Common myeloid progenitor, CD34-positive (primary cell): ENCODE data around the gene INTS7.
A peak's percentile ranks its signal among the peaks of the same experiment; 100 is the strongest.

Experiments used
- CTCF ChIA-PET: fragments of 350-600 bp; sonication (Branson Sonifier 250); formaldehyde crosslinking; loops from one replicate; lab custom pipeline; 2021; ENCODE audit warnings: antibody characterized with exemption; lab: Charles Lee
- POLR2A ChIA-PET: fragments of 350-600 bp; sonication (Branson Sonifier 250); formaldehyde crosslinking; loops from one replicate; lab custom pipeline; 2021; ENCODE audit warnings: antibody characterized with exemption; lab: Charles Lee
- DNase-seq, 3 donors: peaks; one replicate each; pipeline versions ENCODE4 v3.0.0 to v3.0.0-alpha.2; 2013
- H3K27ac ChIP-seq, 2 experiments: 1 replicate in 1 of 2; 2 replicates in 1 of 2; pipeline ENCODE4 v1.7.0; 2013; ENCODE audit warnings: inconsistent platforms in 2 of 2, low read length in 2 of 2, mild to moderate bottlenecking in 2 of 2, low read depth in 1 of 2, moderate library complexity in 1 of 2; ENCODE audit not compliant: severe bottlenecking in 2 of 2, insufficient read depth in 1 of 2, poor library complexity in 1 of 2
- H3K27me3 ChIP-seq, 5 experiments: replicated peaks in 2 of 5; 1 replicate in 3 of 5; 2 replicates in 2 of 5; pipeline versions ENCODE4 v1.6.1 to v1.7.0; 2013; ENCODE audit warnings: low read length in 4 of 5, mild to moderate bottlenecking in 2 of 5, moderate library complexity in 2 of 5, inconsistent platforms in 1 of 5; ENCODE audit not compliant: insufficient read depth in 5 of 5, control insufficient read depth in 4 of 5
- H3K36me3 ChIP-seq, 4 experiments: 1 replicate in 2 of 4; 2 replicates in 2 of 4; pipeline versions ENCODE4 v1.6.1 to v1.7.0; 2013; ENCODE audit warnings: low read length in 3 of 4, control low read depth in 1 of 4, mild to moderate bottlenecking in 1 of 4; ENCODE audit not compliant: control insufficient read depth in 4 of 4, insufficient read depth in 4 of 4
- H3K4me1 ChIP-seq, 4 experiments: 1 replicate in 3 of 4; 2 replicates in 1 of 4; pipeline versions ENCODE4 v1.6.1 to v1.7.1; 2013; ENCODE audit warnings: low read length in 3 of 4, mild to moderate bottlenecking in 3 of 4, control low read depth in 1 of 4, inconsistent platforms in 1 of 4, moderate library complexity in 1 of 4; ENCODE audit not compliant: control insufficient read depth in 4 of 4, insufficient read depth in 4 of 4; ENCODE audit errors: control extremely low read depth in 1 of 4
- H3K4me3 ChIP-seq, 7 experiments: 1 replicate in 4 of 7; 2 replicates in 3 of 7; pipeline versions ENCODE4 v1.5.1 to v1.7.0; 2013; ENCODE audit warnings: mild to moderate bottlenecking in 7 of 7, low read length in 6 of 7, moderate library complexity in 6 of 7, inconsistent platforms in 2 of 7, low read depth in 2 of 7, control low read depth in 1 of 7; ENCODE audit not compliant: insufficient read depth in 4 of 7, control insufficient read depth in 1 of 7; ENCODE audit errors: extremely low read depth in 1 of 7
- H3K9me3 ChIP-seq, 5 experiments: 1 replicate in 4 of 5; 2 replicates in 1 of 5; pipeline versions ENCODE4 v1.6.1 to v1.7.1; 2013; ENCODE audit warnings: low read length in 4 of 5, mild to moderate bottlenecking in 2 of 5, inconsistent platforms in 1 of 5, low read depth in 1 of 5, moderate library complexity in 1 of 5; ENCODE audit not compliant: control insufficient read depth in 4 of 5, insufficient read depth in 2 of 5; ENCODE audit errors: control extremely low read depth in 1 of 5
- WGBS: methylation state at CpG from one replicate; pipeline ENCODE4 v1.1.5; 2013; ENCODE audit not compliant: insufficient coverage; 5-methylcytosine and 5-hydroxymethylcytosine counted together

The INTS7 gene

DNA sequence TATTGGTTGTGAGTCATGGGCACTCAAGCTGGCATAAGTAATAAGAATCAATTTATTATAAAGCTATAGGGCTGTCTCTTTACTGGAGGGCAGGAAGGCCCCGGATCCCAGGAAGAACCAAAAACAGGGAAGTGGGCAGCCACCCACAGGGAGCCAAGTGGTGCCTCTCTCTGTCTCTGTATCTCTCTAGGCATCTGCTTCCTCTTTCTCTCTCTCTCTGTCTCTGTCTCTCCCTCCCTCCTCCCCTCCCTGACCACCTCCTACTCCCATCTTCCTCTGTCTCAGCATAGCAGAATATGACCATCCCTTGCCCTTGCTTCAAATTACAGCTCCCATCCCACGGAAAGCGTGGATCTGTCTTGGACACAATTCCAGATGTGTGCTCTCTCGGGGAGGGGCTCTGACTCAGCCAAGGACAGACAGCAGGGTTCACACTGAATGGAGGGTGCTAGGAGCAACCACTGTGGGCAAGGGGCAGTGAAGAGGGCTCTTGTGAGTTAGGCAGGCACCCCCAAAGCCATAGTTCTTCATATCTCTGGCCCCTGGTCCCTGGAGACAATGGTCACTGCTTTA, 124.4 kb downstream of the INTS7 start:
- POLR2A ChIA-PET = interaction anchor here (0.5 kb wide), 1 partner anchor 13 kb away, joined by 3 read pairs; no protein-coding TSS in a partner anchor
- no peak overlapping the region for H3K27ac ChIP-seq

DNA sequence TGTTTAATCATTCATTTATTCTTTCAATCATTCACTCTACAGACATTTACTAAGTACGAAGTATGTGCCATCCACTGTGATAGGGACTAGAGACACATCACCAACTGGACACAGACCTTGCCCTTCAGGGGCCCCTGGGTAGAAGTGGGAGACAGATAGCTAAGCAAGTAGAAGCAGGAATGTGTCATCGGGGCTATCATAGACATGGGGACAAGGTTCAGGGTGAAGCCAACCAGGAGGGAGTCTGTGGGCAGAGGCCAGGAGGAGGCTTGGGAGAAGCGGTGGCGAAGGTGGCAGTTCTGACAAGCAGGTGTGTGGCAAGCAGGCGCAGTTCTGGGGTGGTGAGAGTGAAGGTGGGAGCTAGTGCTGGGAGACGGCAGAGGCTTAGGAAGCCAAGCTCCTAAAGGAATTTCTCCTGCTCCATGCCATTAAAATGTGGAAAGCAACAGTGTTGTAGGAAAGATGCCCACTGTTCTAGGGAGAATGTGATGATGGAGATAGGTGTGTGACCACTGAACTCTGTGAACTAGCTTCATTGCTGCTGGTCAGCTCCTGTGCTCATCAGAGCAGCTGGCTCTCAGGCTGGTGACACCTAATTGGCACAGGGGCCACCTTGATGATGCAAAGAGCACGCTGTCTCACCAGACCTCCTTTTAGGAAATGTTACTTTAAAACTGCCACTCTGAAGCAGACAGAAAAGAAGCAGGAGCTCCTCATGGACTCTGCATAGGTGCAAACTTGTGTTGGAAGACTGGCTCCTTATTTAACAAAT, 125.1 kb downstream of the INTS7 start:
- POLR2A ChIA-PET = interaction anchor here (0.5 kb wide), 1 partner anchor 14 kb away, joined by 3 read pairs; no protein-coding TSS in a partner anchor
- 97% methylated on average over 5 of the region's 7 CpGs for WGBS
- Histone ChIP-seq H3K4me1 (peaks cover 0 to 21% (median 9%) of the 10 kb centered on the region in 4 experiments), H3K36me3 (no peaks in the 10 kb centered on the region), H3K9me3 (peaks cover 0 to 5% (median 0%) of the 10 kb centered on the region in 5 experiments), H3K27ac (no peak overlapping the region), H3K4me3 (no peak overlapping the region), H3K27me3 (no peaks in the 10 kb centered on the region)
- DNase-seq = no peak
- CTCF ChIA-PET = interaction anchor here (1.0 to 1.6 kb wide), 3 partner anchors 8 to 85 kb away, joined by 3 to 4 read pairs (median 4); no protein-coding TSS in a partner anchor

More for the DNA sequence above, 124.4 kb downstream of the INTS7 start:
- CTCF ChIA-PET = interaction anchor here (1.2 to 1.6 kb wide), 2 partner anchors 9 to 19 kb away, joined by 3 to 4 read pairs; no protein-coding TSS in a partner anchor
- 95% methylated on average over 3 of the region's 4 CpGs for WGBS
- DNase-seq = peak in 2 of 3 donors; percentile 60 to 73
- no peaks in the 10 kb centered on the region for H3K36me3 ChIP-seq
- H3K4me1 ChIP-seq = peaks cover 0 to 21% (median 9%) of the 10 kb centered on the region in 4 experiments
- no peaks in the 10 kb centered on the region for H3K27me3 ChIP-seq
- H3K9me3 ChIP-seq = peaks cover 0 to 5% (median 0%) of the 10 kb centered on the region in 5 experiments
- no peak overlapping the region for H3K4me3 ChIP-seq

DNA sequence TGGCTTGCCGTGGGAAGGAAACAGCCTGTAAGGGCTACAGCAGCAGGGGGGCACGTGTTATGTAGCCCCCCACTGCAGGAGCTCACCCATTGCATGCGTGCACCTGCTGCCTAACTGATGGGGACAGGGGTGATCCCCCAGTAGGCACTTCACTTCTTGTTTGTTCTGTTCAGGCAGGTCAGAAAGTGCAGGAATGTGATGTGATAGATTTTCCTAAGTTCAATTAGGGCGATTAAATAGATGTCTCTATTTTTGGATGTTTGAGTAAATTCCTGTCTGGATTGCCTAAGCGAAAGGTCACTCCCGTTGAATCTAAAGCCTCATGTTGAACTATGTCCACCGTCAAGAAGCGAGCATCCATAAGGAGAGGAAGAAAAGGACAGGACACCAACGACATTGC, 126.0 kb downstream of the INTS7 start:
- peaks cover 0 to 21% (median 9%) of the 10 kb centered on the region in 4 experiments for H3K4me1 ChIP-seq

DNA sequence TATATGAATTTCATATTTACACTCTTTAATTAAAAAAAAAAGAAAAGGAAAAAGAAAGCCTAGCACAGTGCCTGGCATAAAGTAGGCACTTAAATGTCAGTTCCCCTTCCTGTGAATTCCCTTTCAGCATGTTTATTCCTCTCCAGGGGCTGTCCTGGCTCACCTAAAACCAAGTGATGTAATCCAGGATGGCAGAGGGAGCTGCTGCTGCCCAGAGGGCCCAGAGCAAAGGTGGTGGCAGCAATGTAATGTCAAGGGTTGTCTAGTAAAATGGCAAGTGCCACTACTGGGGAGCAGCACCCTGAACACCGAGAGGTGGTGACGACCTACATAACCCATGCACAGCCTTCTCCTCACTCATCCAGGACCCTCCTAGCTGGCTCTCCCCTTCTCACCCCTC, 126.4 kb downstream of the INTS7 start:
- Histone ChIP-seq H3K27ac (no peak overlapping the region), H3K4me3 (no peak overlapping the region), H3K36me3 (no peaks in the 10 kb centered on the region), H3K27me3 (no peaks in the 10 kb centered on the region), H3K9me3 (peaks cover 0 to 5% (median 0%) of the 10 kb centered on the region in 5 experiments), H3K4me1 (peaks cover 0 to 21% (median 9%) of the 10 kb centered on the region in 4 experiments)
- no CpG with 5 or more reads among the region's 2 CpGs for WGBS
- ChIA-PET CTCF (interaction anchor here (0.6 to 1.0 kb wide), 2 partner anchors 22 to 84 kb away, joined by 3 to 4 read pairs; no protein-coding TSS in a partner anchor), POLR2A (no interaction called here)
- DNase-seq = no peak

More for the DNA sequence above, 126.0 kb downstream of the INTS7 start:
- 96% methylated on average over 7 of the region's 9 CpGs for WGBS
- no peak overlapping the region for H3K4me3 ChIP-seq
- H3K36me3 ChIP-seq = no peaks in the 10 kb centered on the region
- H3K27ac ChIP-seq = no peak overlapping the region
- peaks cover 0 to 5% (median 0%) of the 10 kb centered on the region in 5 experiments for H3K9me3 ChIP-seq
- no peaks in the 10 kb centered on the region for H3K27me3 ChIP-seq
- no peak for DNase-seq
- POLR2A ChIA-PET = no interaction called here
- CTCF ChIA-PET = interaction anchor here (0.6 to 1.6 kb wide), 4 partner anchors 7 to 85 kb away, joined by 3 to 4 read pairs (median 4); no protein-coding TSS in a partner anchor

DNA sequence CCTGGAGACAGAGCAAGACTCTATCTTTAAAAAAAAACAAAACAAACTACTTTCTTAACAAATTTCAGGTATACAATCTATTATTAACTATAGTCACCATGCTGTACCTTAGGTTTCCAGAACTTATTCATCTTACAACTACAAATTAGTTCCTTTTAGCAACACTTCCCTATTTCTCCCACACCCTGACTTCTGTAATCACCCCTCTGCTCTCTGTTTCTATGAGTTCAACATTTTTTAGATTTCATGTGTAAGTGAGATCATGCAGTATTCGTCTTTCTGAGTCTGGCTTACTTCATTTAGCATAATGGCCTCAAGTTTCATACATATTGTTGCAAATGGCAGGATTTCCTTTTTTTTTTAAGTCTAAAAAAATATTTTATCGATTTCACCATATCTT, 126.9 kb downstream of the INTS7 start:
- Histone ChIP-seq H3K4me1 (peaks cover 0 to 21% (median 9%) of the 10 kb centered on the region in 4 experiments), H3K27ac (no peak overlapping the region), H3K36me3 (no peaks in the 10 kb centered on the region), H3K4me3 (no peak overlapping the region), H3K27me3 (no peaks in the 10 kb centered on the region), H3K9me3 (peaks cover 0 to 5% (median 0%) of the 10 kb centered on the region in 5 experiments)
- DNase-seq = peak in 2 of 3 donors; percentile 67 to 77
- WGBS = no CpG with 5 or more reads among the region's 2 CpGs
- ChIA-PET POLR2A (no interaction called here), CTCF (no interaction called here)

DNA sequence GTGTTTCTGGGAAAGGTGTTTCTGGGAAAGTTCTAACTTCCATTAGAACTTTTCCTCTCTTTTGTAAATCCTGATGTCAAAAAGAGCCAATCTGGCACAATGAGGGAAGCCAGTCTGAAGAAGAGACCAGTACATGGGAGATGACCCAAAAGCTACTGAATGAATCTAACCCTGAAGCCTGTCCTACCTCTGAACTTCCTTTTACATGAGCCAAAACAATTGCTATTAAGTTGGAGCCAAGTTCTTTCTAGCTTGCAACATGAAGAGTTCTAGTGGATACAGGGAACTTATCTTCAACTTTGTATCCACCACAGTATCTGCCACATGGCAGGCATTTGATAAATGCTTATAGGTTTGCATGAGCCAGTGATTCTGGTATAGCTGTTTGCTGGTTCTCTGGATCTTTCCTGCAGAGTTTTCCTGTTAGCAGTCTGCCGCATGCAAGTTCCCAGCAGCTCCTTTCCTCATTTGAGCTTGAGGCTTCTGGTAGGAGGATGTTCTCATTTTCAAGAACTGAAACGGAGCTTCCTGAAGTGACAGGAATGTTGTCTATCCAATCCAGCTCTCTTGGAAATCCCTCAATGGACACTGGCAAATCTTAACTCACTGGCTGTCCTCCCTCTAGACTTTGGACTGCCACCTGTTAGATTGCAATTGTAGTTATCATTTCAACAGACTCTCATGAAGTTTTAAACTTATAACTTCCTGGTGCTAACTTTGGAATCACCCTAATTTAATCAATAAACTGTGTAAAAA, 131.7 kb downstream of the INTS7 start:
- no peaks in the 10 kb centered on the region for H3K27me3 ChIP-seq
- H3K4me1 ChIP-seq = peaks cover 0 to 7% (median 0%) of the 10 kb centered on the region in 4 experiments
- H3K4me3 ChIP-seq = no peak overlapping the region
- 89% methylated on average over 2 of the region's 2 CpGs for WGBS
- no peak for DNase-seq
- H3K36me3 ChIP-seq = no peaks in the 10 kb centered on the region
- H3K27ac ChIP-seq = no peak overlapping the region
- ChIA-PET POLR2A (no interaction called here), CTCF (interaction anchor here (0.9 to 1.2 kb wide), 2 partner anchors 10 to 205 kb away, joined by 3 read pairs; no protein-coding TSS in a partner anchor)
- peaks cover 0 to 11% (median 3%) of the 10 kb centered on the region in 5 experiments for H3K9me3 ChIP-seq
